Fibroblast of lung (primary cell): ENCODE data around the gene ADCY9.

Experiments used
- CTCF ChIP-seq, 2 donors: IDR thresholded peaks in 1 of 2; conservative IDR thresholded peaks in 1 of 2; 1 replicate in 1 of 2; 2 replicates in 1 of 2; pipeline ENCODE4 v1.5.1; 2011 to 2012; ENCODE audit warnings: low read length in 2 of 2, control low read depth in 1 of 2, inconsistent platforms in 1 of 2, low read depth in 1 of 2, mild to moderate bottlenecking in 1 of 2
- EZH2 ChIP-seq: IDR thresholded peaks from 2 replicates; pipeline ENCODE4 v1.5.1; 2012; ENCODE audit warnings: low read length, control low read depth, mild to moderate bottlenecking; ENCODE audit errors: missing control alignments

- TF ChIP-seq CTCF (conservative IDR thresholded peaks at IDR 0.05 in 1 of 2, IDR thresholded peaks at IDR 0.05 in 1 of 2; ENCODE audit: low read depth in 1 of 2, low read length in 2 of 2) (no peak), EZH2 (no peak)
Observed at GRCh38 chr16:4028144-4028543, 88.1 kb downstream of the ADCY9 start.
